ENCODE data around the gene FHDC1.

Gene FHDC1

DNA sequence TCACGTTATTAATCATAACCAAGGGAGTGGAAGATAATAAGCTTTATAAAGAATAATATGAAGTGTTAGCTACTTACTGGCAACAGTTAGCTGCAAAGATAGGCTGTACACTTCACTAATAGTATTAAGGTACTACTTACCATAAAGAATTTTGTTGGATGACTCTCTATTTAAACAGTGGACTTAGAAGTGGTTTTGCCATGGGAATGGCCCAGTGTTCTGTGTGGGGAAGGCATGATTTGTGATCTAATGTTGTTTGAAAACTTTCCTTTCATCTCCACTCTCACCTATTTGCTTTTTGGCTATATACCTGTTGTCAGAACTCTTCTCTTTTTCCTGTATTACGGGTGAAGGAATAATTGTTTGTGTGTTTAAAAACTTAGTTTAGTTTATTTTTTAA is 23.0 kb downstream of the FHDC1 start:
- no peak for DNase-seq

- no peak for DNase-seq
These were observed 24.0 kb downstream of the FHDC1 start for GRCh38 chr4:152960082-152960481.

DNA sequence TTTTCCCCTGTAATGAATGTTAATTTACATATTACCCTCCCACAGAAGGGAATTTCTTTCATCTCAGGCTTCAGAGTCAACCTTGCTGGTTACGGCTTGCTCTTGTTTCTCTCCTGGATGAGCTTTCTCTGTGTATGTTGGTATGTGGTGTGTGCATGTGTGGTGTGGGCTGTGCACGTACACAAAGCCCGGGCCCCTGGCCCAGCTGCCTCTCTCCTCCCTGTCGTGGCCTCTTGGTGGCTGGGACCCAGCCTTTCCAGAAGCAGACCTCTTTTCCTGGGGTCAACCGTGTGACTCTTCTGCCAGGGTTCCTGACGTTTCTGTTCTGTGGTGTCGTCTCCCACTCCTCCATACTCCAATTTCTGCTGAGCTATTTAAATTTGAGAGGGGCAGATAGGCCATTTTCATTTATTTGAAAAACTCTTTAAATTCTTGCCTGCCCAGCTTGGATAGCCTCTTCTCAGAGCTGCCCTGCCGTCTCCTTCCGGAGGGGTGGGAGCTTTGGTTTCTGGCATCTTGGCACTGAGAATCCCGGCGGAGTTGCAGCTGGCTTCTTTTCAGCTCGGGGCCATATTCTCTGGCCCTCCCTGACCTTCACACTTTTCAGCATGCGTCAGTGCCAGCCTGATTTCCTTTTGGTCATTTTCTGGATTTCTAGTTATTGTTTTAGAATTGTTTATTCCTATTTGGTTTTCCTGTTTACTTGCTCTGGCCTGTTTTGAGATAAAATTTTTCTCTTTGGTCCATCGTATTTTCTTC is 25.1 kb downstream of the FHDC1 start:
- DNase-seq = no peak

GRCh38 chr4:152961773-152962115 is 25.6 kb downstream of the FHDC1 start:
- DNase-seq = no peak

- no peak for DNase-seq
These were observed 26.0 kb downstream of the FHDC1 start for GRCh38 chr4:152962150-152962549.

DNA sequence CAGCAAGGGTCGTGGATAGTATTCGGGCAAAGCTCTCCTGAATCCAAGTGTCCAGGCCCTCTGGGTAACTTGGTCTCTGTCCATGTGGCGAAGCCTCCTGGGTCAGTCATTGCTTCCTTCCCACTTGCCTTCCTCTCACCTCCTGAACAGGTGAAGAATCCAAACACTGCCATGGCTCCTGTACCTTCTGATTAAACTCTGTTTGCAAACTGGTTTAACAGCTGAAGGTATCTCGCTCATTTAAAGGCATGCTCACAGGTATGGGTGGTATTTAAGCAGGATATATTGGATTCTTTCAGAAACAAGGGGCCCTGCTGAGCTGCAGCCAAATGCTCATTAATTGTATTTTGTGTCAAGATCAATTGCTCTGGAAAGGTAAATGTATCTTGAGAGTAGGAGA is 28.2 kb downstream of the FHDC1 start:
- DNase-seq = no peak

DNA sequence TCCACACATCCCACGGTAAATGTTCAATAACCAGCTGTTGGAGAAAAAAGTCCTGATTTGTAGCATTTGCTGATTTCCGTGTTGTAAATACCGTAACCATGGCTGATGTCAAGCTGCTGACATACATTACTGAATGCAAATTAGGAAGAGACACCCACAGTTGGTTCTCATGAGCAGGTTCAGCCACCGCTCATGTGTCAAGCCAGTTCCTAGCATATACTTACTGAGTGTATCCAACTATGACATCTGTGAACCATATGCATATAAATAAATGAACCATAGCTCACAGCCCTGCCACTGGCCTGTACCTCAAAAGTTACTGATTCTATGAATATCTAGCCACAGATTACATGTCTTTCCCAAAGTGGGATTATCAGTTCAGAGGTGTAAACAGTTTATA is 29.5 kb downstream of the FHDC1 start:
- no peak for DNase-seq

- no peak for DNase-seq
These were observed 31.8 kb downstream of the FHDC1 start for GRCh38 chr4:152967907-152968306.

GRCh38 chr4:152968806-152969394 is 32.8 kb downstream of the FHDC1 start:
- DNase-seq = no peak

DNA sequence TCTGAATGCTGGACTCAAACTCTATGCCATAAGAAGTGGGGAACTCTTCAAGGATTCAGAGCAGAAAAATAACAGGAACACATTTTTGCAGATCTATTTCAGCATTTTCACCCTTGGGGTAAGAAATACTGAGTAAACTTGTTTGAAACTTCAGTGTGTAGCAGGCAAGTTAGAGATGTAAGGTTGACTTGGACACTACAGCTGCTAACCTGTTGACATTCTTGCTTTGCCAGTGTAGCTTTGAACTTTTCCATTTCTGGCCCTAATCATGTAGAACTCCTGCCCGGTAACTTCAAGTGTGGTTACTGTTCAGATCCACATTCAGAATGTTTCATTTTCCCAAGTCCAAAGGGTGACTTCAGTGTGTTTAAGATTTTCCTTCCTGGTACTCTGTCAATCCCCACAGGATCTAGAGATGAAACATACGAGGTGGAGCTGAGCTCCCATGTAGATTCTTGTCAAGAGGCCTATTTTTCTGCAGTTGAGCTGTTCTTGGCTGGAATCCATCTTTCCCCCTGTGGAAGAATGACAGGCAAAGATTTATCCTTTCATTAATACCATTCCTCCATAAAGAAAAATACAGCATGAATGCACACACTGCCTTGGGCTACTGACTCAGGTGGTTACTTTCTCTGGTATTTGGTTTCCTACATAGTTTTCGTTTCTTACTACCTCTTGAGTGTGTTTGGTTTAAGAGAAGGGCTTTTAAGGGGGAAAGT is 34.1 kb downstream of the FHDC1 start:
- no peak for DNase-seq

DNA sequence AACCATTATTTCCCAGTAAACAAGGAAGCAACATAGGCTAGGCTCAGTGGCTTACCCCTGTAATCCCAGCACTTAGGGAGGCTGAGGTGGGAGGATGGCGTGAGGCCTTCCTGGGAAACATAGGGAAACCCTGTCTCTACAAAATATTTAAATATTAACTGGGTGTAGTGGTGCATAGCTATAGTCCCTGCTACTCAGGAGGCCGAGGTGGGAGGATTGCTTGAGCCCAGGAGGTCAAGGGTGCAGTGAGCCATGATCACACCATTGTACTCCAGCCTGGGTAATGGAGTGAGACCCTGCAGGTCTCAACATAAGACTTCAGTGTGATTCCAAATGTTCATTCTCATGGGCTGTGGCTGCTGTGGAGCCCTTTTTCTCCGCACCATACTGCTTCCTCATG is 34.9 kb downstream of the FHDC1 start:
- DNase-seq = no peak

- DNase-seq = no peak
These were observed 36.9 kb downstream of the FHDC1 start for GRCh38 chr4:152972821-152973628.

DNA sequence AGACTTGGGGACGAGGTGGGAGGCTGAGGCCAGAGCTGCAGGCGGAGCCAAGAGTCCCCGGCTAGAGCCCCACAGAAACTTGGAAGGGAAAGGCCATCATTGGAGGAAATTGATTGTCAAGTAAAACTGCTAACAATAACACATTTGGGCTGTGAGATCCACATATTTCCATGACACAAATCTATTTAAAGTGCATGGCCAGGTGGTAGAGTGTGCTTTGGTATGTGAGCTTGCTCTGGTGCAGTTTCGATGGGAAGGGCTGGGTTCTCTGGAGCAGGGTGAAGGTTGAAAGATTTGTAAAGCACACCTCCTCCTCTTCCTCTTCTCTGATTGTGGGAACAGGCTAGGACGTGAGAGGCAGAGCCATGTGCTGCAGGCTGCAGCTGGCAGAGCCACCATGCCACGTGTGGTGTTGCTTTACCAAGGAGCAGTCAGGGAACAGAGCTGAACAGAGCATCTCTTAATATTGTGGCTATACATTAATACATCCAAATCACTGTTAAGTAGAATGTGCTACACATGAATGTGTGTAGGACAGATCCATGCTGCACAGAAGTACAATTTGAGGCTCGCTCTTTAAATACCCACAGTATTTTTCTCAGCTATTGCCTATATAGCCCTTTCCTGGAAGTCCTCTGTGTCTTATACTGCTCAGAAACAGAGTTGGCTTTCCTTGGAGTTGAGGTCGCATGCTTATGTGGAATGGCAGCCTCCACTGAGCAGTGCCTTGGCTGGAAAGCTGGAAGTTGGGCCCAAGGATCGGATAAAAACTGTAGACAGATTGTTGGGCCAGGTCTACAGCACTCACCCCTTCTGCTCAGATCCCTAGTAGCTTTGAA is 37.7 kb downstream of the FHDC1 start:
- DNase-seq = no peak

DNA sequence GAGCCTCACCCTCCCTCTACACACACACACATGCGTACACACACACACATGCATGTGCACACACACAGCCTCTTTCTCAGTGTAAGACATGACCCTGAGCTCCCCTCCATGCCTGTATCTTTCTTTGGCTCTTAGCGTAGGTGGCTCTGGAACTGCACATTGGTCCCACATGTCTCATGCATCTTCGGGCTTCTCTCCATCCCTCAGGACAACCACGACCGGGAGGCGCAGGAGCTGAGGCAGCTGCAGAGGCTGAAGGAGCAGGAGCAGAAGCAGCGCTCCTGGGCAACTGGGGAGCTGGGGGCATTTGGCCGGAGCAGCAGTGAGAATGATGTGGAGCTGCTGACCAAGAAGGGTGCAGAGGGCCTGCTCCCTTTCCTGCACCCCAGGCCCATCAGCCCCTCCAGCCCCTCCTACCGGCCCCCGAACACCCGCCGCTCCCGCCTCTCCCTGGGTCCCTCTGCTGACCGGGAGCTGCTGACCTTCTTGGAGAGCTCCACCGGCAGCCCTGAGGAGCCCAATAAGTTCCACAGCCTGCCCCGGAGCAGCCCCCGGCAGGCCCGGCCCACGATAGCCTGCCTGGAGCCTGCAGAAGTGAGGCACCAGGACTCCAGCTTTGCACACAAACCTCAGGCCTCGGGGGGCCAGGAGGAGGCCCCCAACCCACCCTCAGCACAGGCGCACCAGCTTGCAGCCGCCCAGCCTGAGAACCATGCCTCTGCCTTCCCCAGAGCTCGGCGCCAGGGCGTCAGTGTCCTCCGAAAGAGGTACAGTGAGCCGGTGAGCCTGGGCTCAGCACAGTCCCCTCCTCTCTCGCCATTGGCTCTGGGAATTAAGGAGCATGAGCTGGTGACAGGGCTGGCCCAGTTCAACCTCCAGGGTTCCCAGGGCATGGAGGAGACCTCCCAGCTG is 38.6 kb downstream of the FHDC1 start:
- no peak for DNase-seq

GRCh38 chr4:152975380-152976211 is 39.5 kb downstream of the FHDC1 start:
- DNase-seq = no peak

DNA sequence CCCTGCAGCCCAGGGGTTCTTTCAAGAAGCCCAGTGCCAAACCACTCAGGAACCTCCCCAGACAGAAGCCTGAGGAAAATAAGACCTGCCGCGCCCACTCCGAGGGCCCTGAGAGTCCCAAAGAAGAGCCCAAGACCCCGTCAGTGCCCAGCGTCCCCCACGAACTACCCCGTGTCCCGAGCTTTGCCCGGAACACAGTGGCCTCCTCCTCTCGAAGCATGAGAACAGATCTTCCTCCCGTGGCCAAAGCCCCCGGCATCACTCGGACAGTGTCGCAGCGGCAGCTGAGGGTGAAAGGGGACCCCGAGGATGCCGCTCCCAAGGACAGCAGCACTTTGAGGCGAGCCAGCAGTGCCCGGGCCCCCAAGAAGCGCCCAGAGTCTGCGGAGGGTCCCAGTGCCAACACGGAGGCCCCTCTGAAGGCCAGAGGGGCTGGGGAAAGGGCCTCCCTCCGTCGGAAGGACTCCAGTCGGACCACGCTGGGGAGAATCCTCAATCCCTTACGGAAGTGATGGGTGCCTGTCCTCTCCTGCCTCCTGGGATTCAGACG is 40.2 kb downstream of the FHDC1 start:
- no peak for DNase-seq

- DNase-seq = no peak
These were observed 43.7 kb downstream of the FHDC1 start for GRCh38 chr4:152979731-152980330.

GRCh38 chr4:152981278-152981677 is 45.2 kb downstream of the FHDC1 start:
- DNase-seq = no peak

GRCh38 chr4:152981842-152982241 is 45.7 kb downstream of the FHDC1 start:
- DNase-seq = no peak

DNA sequence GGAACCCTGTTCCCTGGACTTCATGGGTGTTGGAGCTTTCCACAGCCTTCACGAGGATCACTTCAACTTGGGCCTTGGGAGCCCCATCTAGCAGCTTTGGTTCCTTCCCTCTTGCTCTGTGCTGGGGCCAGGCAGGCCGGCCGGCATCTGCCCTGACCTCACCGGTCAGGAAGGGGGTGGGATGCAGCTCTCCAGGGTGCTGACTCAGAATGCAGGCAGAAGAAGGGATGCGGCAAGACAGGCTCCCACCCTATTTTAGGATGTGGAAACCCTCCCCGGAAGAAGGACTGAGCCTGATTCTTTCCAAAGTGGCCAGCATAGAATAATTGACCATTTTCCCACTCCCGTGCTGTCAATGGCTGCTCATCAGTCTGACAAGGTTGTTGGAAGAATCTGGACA is 47.1 kb downstream of the FHDC1 start:
- DNase-seq = no peak
